Upper lobe of left lung (tissue), 6 donors: ENCODE results near the gene ANO1. TPM values are rescaled to one million over a fixed set of nuclear protein-coding genes. Genes with fewer than 3 reads are reported as not detected.

ENCODE experiments used
- ATAC-seq, 2 donors: fragments of 200-7000 bp; cut with Tn5 transposase; one replicate each; pipeline ENCODE4 v1.9.1; 2022; ENCODE audit warnings: mild to moderate bottlenecking in 2 of 2, moderate library complexity in 2 of 2; ENCODE audit not compliant: low FRiP score in 2 of 2
- DNase-seq, 2 donors: peaks; one replicate each; pipeline ENCODE4 v3.0.0-alpha.2; 2019 to 2020
- H3K27ac ChIP-seq, 4 donors: fragments of 200-600 bp; sonication (generic); one replicate each; pipeline ENCODE4 v1.5.1; 2016 to 2019
- H3K27me3 ChIP-seq, 4 donors: fragments of 200-600 bp; sonication (generic); one replicate each; pipeline ENCODE4 v1.5.1; 2017 to 2019
- H3K36me3 ChIP-seq, 4 donors: fragments of 200-600 bp; sonication (generic); one replicate each; pipeline ENCODE4 v1.5.1; 2016 to 2019
- H3K4me1 ChIP-seq, 4 donors: fragments of 200-600 bp; sonication (generic); one replicate each; pipeline ENCODE4 v1.5.1; 2018 to 2019
- H3K4me3 ChIP-seq, 4 donors: fragments of 200-600 bp; sonication (generic); one replicate each; pipeline ENCODE4 v1.5.1; 2017 to 2019; ENCODE audit warnings: mild to moderate bottlenecking in 2 of 4, moderate library complexity in 1 of 4
- H3K9me3 ChIP-seq, 4 donors: fragments of 200-600 bp; sonication (generic); one replicate each; pipeline ENCODE4 v1.5.1; 2018 to 2019
- CTCF ChIP-seq, 6 experiments: fragments of 450-650 bp in 4 of 6; fragments of 200-600 bp in 2 of 6; sonication (generic) in 2 of 6; IDR thresholded peaks; one replicate each; pipeline ENCODE4 v1.5.1; 2016 to 2019; ENCODE audit warnings: antibody characterized with exemption in 6 of 6
- EP300 ChIP-seq, 4 donors: sonication (generic); formaldehyde crosslinking; IDR thresholded peaks; one replicate each; pipeline ENCODE4 v1.5.1; 2017; ENCODE audit warnings: antibody characterized with exemption in 4 of 4, control low read depth in 2 of 4
- POLR2A ChIP-seq, 4 donors: fragments of 450-650 bp; IDR thresholded peaks; one replicate each; pipeline ENCODE4 v1.5.1; 2016 to 2017; ENCODE audit warnings: antibody characterized with exemption in 4 of 4, mild to moderate bottlenecking in 2 of 4
- POLR2AphosphoS5 ChIP-seq, 2 donors: sonication (generic); formaldehyde crosslinking; IDR thresholded peaks; one replicate each; pipeline ENCODE4 v1.5.1; 2017; ENCODE audit warnings: antibody characterized with exemption in 2 of 2
- WGBS, 2 donors: methylation state at CpG; one replicate each; pipeline ENCODE4 v1.1.5; 2017 to 2018; 5-methylcytosine and 5-hydroxymethylcytosine counted together
- total RNA-seq, 6 donors: library from RNA; depleted of rRNA in 4 of 6; stranded (reverse); fragments of >200 nt in 4 of 6; gene quantifications; one replicate each; pipeline versions ENCODE4 v1.1.0 to v1.2.1, GENCODE V29; 2016 to 2021
- donor health status: DM: no; HTN: no; CAD: no; lungs with moderate emphysema.
- donor health status: DM: no; HTN: yes; CAD: no; lungs with severe emphysema.

The ANO1 gene
- total RNA-seq, 6 donors from 2014 or later = 4.8 to 13.2 (median 7.2) TPM

- WGBS, 2 donors = 87 to 97% methylated on average over 6 to 17 of the region's 17 CpGs
- DNase-seq = no peak
- TF ChIP-seq POLR2A (IDR thresholded peaks at IDR 0.05) (no peak), POLR2AphosphoS5 (IDR thresholded peaks at IDR 0.05) (no peak), CTCF (IDR thresholded peaks at IDR 0.05) (no peak), EP300 (IDR thresholded peaks at IDR 0.05) (no peak)
- H3K4me1 ChIP-seq = no peaks in the 10 kb centered on the region
- ATAC-seq = no peak
- H3K4me3 ChIP-seq = no peak overlapping the region
- H3K9me3 ChIP-seq = no peaks in the 10 kb centered on the region
- H3K27ac ChIP-seq = no peak overlapping the region
- H3K36me3 ChIP-seq = no peaks in the 10 kb centered on the region
- H3K27me3 ChIP-seq = no peaks in the 10 kb centered on the region
Observed at GRCh38 chr11:70161043-70161625, 83.0 kb downstream of the ANO1 start.

- H3K9me3 ChIP-seq = no peaks in the 10 kb centered on the region
- no peak for ATAC-seq
- no peaks in the 10 kb centered on the region for H3K27me3 ChIP-seq
- H3K27ac ChIP-seq = no peak overlapping the region
- no peak for TF ChIP-seq EP300 (IDR thresholded peaks at IDR 0.05)
- TF ChIP-seq CTCF (IDR thresholded peaks at IDR 0.05) = no peak
- TF ChIP-seq POLR2AphosphoS5 (IDR thresholded peaks at IDR 0.05) = no peak
- no peak for TF ChIP-seq POLR2A (IDR thresholded peaks at IDR 0.05)
- no peaks in the 10 kb centered on the region for H3K36me3 ChIP-seq
- 70 to 81% methylated on average over 10 of the region's 10 CpGs for WGBS, 2 donors
- no peak overlapping the region for H3K4me3 ChIP-seq
- H3K4me1 ChIP-seq = no peaks in the 10 kb centered on the region
- no peak for DNase-seq
Observed at GRCh38 chr11:70164705-70165104, 86.6 kb downstream of the ANO1 start.

GRCh38 chr11:70167120-70167519, 89.0 kb downstream of the ANO1 start:
- Histone ChIP-seq H3K9me3 (no peaks in the 10 kb centered on the region), H3K36me3 (no peaks in the 10 kb centered on the region), H3K4me3 (no peak overlapping the region), H3K27ac (no peak overlapping the region), H3K27me3 (no peaks in the 10 kb centered on the region), H3K4me1 (no peaks in the 10 kb centered on the region)
- TF ChIP-seq EP300 (IDR thresholded peaks at IDR 0.05) = no peak
- no peak for TF ChIP-seq POLR2AphosphoS5 (IDR thresholded peaks at IDR 0.05)
- no peak for TF ChIP-seq CTCF (IDR thresholded peaks at IDR 0.05)
- no peak for TF ChIP-seq POLR2A (IDR thresholded peaks at IDR 0.05)
- DNase-seq (no peak), ATAC-seq (no peak)
- WGBS, 2 donors = 74 to 83% methylated on average over 8 to 9 of the region's 9 CpGs

GRCh38 chr11:70167723-70168404, 89.7 kb downstream of the ANO1 start:
- no peak for DNase-seq
- Histone ChIP-seq H3K27ac (no peak overlapping the region), H3K9me3 (no peaks in the 10 kb centered on the region), H3K36me3 (no peaks in the 10 kb centered on the region), H3K27me3 (no peaks in the 10 kb centered on the region), H3K4me1 (no peaks in the 10 kb centered on the region), H3K4me3 (no peak overlapping the region)
- ATAC-seq = no peak
- TF ChIP-seq CTCF (IDR thresholded peaks at IDR 0.05) (no peak), EP300 (IDR thresholded peaks at IDR 0.05) (no peak), POLR2A (IDR thresholded peaks at IDR 0.05) (no peak), POLR2AphosphoS5 (IDR thresholded peaks at IDR 0.05) (no peak)
- 87 to 97% methylated on average over 14 to 17 of the region's 17 CpGs for WGBS, 2 donors

GRCh38 chr11:70168405-70168754, 90.3 kb downstream of the ANO1 start:
- no peak for TF ChIP-seq EP300 (IDR thresholded peaks at IDR 0.05)
- no peak for TF ChIP-seq CTCF (IDR thresholded peaks at IDR 0.05)
- TF ChIP-seq POLR2AphosphoS5 (IDR thresholded peaks at IDR 0.05) = no peak
- TF ChIP-seq POLR2A (IDR thresholded peaks at IDR 0.05) = no peak
- H3K27ac ChIP-seq = no peak overlapping the region
- H3K4me1 ChIP-seq = no peaks in the 10 kb centered on the region
- H3K27me3 ChIP-seq = no peaks in the 10 kb centered on the region
- H3K4me3 ChIP-seq = no peak overlapping the region
- no peak for ATAC-seq
- H3K9me3 ChIP-seq = no peaks in the 10 kb centered on the region
- 83 to 91% methylated on average over 6 of the region's 6 CpGs for WGBS, 2 donors
- no peak for DNase-seq
- no peaks in the 10 kb centered on the region for H3K36me3 ChIP-seq
